NCI-H526 (cell line): ENCODE data around the gene PIK3IP1.

Source experiments
- DNase-seq, 2 experiments: peaks; one replicate each; lab custom pipeline; 2025; lab: John Stamatoyannopoulos, UW

PIK3IP1 gene

DNA sequence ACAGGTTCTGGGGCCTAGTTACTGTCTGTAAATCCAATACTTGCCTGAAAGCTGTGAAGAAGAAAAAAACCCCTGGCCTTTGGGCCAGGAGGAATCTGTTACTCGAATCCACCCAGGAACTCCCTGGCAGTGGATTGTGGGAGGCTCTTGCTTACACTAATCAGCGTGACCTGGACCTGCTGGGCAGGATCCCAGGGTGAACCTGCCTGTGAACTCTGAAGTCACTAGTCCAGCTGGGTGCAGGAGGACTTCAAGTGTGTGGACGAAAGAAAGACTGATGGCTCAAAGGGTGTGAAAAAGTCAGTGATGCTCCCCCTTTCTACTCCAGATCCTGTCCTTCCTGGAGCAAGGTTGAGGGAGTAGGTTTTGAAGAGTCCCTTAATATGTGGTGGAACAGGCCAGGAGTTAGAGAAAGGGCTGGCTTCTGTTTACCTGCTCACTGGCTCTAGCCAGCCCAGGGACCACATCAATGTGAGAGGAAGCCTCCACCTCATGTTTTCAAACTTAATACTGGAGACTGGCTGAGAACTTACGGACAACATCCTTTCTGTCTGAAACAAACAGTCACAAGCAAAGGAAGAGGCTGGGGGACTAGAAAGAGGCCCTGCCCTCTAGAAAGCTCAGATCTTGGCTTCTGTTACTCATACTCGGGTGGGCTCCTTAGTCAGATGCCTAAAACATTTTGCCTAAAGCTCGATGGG, 13.5 kb downstream of the PIK3IP1 start:
- no peak for DNase-seq

GRCh38 chr22:31278151-31278621, 14.1 kb downstream of the PIK3IP1 start:
- DNase-seq = no peak

GRCh38 chr22:31277741-31278140, 14.5 kb downstream of the PIK3IP1 start:
- DNase-seq = no peak

DNA sequence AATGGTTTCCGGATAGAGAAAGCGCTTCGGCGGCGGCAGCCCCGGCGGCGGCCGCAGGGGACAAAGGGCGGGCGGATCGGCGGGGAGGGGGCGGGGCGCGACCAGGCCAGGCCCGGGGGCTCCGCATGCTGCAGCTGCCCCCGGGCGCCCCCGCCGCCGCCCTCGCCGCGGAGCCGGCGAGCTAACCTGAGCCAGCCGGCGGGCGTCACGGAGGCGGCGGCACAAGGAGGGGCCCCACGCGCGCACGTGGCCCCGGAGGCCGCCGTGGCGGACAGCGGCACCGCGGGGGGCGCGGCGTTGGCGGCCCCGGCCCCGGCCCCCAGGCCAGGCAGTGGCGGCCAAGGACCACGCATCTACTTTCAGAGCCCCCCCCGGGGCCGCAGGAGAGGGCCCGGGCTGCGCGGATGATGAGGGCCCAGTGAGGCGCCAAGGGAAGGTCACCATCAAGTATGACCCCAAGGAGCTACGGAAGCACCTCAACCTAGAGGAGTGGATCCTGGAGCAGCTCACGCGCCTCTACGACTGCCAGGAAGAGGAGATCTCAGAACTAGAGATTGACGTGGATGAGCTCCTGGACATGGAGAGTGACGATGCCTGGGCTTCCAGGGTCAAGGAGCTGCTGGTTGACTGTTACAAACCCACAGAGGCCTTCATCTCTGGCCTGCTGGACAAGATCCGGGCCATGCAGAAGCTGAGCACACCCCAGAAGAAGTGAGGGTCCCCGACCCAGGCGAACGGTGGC, 15.7 kb downstream of the PIK3IP1 start:
- DNase-seq = no peak

- no peak for DNase-seq
These were observed 16.7 kb downstream of the PIK3IP1 start for GRCh38 chr22:31275576-31275975.

- DNase-seq = peak; percentile 65 to 84
These were observed 17.3 kb downstream of the PIK3IP1 start for GRCh38 chr22:31275018-31275417.

- DNase-seq = no peak
These were observed 18.3 kb downstream of the PIK3IP1 start for GRCh38 chr22:31274017-31274416.

GRCh38 chr22:31272522-31273446, 19.5 kb downstream of the PIK3IP1 start:
- peak; percentile 34 to 71 for DNase-seq

DNA sequence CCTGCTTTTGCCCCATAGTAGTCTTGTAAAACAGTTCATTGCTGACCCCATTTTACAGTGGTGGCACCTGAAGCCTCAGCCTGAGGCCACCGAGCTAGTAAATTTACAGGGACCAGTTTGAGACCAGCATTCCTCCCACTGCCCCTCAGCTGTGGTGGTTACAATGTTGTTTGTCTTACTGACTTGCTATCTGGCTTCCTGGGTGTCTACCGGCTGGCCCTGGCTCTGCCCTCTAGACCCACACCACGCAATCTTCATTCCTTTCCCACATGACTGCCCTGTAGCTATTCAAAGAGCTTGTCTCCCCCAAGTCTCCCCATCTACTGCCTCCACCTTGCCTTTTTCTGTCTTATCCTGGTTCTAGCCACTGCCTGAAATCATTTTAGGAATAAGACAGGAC, 20.8 kb downstream of the PIK3IP1 start:
- DNase-seq = no peak

GRCh38 chr22:31271026-31271425, 21.3 kb downstream of the PIK3IP1 start:
- no peak for DNase-seq

DNA sequence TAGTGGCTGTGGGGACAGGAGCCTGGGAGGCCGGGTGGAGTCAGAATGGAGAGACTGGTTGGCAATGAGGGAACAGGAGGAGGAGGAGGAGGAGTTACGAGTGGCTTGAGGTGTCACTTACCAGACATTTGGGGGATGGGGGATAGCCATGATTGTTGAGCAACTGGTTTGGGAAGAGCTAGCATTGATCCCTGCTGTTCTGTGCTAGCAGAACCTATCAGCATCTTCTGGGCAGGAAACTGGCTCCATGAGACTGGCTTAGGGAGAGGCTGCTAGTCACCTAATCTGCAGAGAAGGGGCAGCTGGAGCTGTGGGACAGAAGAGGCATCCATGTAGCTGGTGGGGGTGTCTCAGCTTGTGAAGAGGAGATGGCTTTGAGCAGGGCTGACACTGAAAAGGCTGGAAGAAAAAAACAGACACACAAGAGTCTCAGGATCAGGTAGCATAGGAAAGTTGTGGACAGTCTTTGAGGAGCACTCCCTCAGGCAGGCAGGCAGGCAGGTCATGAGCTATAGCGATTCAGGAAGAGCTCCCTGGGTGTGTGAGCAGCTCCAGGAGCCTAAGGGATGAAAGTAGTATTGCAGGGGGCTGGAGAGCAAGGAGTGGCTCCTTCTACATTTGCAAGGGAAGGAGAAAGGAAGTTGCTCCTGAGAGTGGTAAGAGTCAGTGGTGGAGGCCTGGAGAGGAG, 22.3 kb downstream of the PIK3IP1 start:
- DNase-seq = no peak

- no peak for DNase-seq
These were observed 24.0 kb downstream of the PIK3IP1 start for GRCh38 chr22:31268281-31268680.

DNA sequence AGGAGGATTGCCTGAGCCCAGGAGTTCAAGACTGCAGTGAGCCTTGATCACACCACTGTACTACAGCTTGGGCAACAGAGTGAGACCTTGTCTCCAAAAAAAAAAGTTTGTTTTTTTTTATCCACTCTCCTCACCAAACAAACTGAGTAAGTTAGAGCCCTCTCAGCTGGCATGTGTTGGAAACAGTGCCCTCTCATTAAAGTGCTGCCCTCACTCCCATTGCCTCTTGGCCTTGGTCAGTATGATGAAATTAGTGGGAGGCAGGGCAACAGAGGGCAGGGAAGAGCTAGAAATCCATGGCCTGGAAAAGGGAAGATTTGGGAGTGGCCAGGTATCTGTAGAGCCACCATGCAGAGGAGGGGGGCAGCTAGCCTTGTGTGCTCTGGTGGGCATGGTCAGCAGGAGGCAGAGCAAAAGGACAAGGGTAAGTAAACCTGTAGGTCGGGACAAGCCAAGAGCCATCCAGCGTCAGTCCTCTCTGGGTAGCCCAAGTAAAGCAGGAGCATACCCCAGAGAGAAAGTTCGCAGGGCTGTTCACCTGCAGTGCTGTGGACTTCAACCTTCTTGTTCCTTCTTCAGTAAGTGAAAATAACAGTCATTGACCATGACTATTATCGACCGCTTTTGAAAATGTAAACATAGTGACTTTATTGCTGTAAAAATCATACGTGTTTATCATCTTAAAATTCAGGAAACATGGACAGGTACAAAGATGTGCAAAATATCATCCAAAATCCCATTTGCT, 28.2 kb downstream of the PIK3IP1 start:
- DNase-seq = no peak

GRCh38 chr22:31262312-31263133, 29.8 kb downstream of the PIK3IP1 start:
- no peak for DNase-seq

DNA sequence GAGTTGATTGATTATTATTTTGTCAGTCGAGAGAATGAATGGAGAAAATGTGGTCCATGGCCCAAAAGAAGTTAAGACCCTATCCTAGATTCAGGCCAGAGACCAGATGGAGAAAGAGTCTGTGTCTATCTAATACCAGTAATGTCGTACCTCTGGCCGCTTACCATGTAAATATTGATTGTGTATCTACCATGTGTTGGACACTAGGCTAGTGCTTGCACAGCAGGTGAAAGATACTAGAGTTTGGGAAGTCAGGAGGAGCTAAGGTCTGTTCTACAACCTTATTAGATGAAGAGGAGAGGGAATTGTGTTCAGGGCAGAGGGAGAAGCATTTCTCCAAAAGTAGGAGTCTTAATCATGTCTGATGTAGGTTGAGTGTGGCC, 31.8 kb downstream of the PIK3IP1 start:
- DNase-seq = no peak

- DNase-seq = no peak
These were observed 32.4 kb downstream of the PIK3IP1 start for GRCh38 chr22:31259798-31260473.

DNA sequence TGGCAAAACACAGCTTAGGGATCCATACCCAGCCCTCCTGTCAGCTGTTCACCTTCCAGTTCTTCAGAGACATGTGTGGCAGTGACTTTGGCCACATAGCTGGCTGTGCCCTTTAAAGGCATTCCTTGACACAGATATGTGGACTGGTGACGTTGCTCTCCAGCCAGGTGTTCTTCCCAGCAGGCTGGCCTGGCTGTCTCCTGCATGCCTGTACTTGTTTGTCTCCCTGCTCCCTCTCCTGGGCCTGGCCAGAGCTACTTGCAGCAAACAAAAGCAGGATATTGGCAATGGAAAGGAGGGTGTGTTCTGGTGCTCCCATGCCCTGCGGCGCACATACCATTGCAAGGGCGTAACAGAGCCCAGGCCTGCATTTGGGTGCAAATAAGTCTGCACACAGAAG, 38.3 kb downstream of the PIK3IP1 start:
- DNase-seq = peak; percentile 83 to 90

DNA sequence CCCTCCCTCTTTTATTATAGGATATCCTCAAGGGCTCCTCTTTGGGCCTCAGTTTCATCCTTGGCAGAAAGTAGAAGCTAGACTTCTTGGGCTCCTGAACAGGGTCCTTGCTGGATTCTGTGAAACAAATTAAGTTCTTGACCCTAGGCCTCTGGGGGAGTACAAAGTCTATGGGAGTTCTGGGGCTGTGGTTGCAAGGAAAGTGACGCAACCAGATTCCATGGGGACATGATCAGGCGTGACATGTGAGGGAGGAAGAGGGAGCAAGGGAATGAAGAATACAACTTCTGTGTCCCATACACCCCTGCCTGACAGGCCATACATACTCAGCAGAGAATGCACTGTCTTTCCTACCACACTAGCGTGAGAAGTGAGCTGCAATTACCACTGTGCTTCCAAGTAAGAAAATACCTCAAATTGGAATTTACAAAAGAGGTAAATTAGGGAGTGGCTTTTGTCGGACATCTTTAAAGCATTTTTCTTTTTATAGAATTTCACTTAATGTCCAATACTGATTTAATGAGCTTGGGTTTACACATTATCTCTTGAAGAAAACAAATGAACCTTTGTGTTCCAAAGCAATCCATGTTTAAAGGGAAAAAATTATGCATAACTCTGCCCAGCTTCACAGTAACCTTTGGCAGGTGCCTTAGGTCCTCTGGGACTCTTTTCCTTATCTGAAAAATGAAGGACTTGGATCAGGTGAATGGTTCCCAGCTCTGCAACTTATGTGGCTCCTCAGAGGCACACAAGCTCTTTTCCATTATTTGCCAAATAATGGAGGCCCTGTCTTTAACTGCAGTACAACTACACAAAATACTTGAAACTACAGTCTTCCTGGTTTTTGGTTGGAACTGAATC, 41.3 kb downstream of the PIK3IP1 start:
- DNase-seq = peak; percentile 55 to 72
